K562 (cell line): ENCODE measurements around the gene NKX1-2.

ENCODE experiments used
- BACH1 ChIP-seq: fragments of 200-800 bp; sonication (Bioruptor generic); IDR thresholded peaks from 2 replicates; pipeline ENCODE4 v1.6.1; 2016; ENCODE audit warnings: missing genetic modification characterization, missing compliant biosample characterization
- FIP1L1 ChIP-seq: fragments of 200-400 bp; formaldehyde crosslinking; IDR thresholded peaks from 2 replicates; pipeline ENCODE4 v1.6.1; 2018; ENCODE audit warnings: mild to moderate bottlenecking, low read depth, low read length; ENCODE audit not compliant: poor library complexity, severe bottlenecking
- NR3C1 ChIP-seq: sonication (generic); formaldehyde crosslinking; IDR thresholded peaks from 2 replicates; pipeline ENCODE4 v1.8.1; 2022; ENCODE audit warnings: missing genetic modification reagents
- RNF219 ChIP-seq: fragments of 250-450 bp; sonication (Bioruptor Pico); IDR thresholded peaks from 2 replicates; pipeline ENCODE4 v1.5.0; 2022; ENCODE audit warnings: mild to moderate bottlenecking
- USF2 ChIP-seq: sonication (generic); formaldehyde crosslinking; IDR thresholded peaks from 2 replicates; pipeline ENCODE4 v1.5.0; 2020; ENCODE audit warnings: missing genetic modification reagents
- ZNF431 ChIP-seq: sonication (generic); formaldehyde crosslinking; IDR thresholded peaks from 2 replicates; pipeline ENCODE4 v1.8.0; 2022; ENCODE audit warnings: mild to moderate bottlenecking, missing genetic modification reagents

- TF ChIP-seq FIP1L1: no peak
- no peak for TF ChIP-seq ZNF431 (CRISPR knock-in tag)
- no peak for TF ChIP-seq RNF219 (CRISPR knock-in tag)
- TF ChIP-seq BACH1 (tag): no peak
- no peak for TF ChIP-seq USF2 (CRISPR knock-in tag)
- TF ChIP-seq NR3C1 (CRISPR knock-in tag): no peak
Measured at GRCh38 chr10:124482236-124482800, 32.5 kb upstream of the NKX1-2 start.
